NCI-H2227 (cell line): Measurements from ENCODE around the gene CACNB2.
"Not testable (repeated sequence)": the region's sequence is repeated elsewhere in the genome, so short reads cannot be mapped to it uniquely, and the experiment has no call there.

Experiments used
- DNase-seq: peaks from one replicate; lab custom pipeline; 2025; ENCODE audit not compliant: unreplicated experiment; lab: John Stamatoyannopoulos, UW

CACNB2 gene

GRCh38 chr10:18554479-18554878, 414.3 kb downstream of the CACNB2 start:
- DNase-seq, result no peak

GRCh38 chr10:18556522-18557147, 416.4 kb downstream of the CACNB2 start:
- DNase-seq, result no peak

GRCh38 chr10:18557960-18558359, 417.7 kb downstream of the CACNB2 start:
- no peak for DNase-seq

- DNase-seq, result no peak
Measured at GRCh38 chr10:18561861-18562551, 421.8 kb downstream of the CACNB2 start.

- no peak for DNase-seq
Measured at GRCh38 chr10:18563003-18563726, 422.9 kb downstream of the CACNB2 start.

- no peak for DNase-seq
Measured at GRCh38 chr10:18565006-18565405, 424.8 kb downstream of the CACNB2 start.

GRCh38 chr10:18566177-18566576, 426.0 kb downstream of the CACNB2 start:
- no peak for DNase-seq

- DNase-seq, result no peak
Measured at GRCh38 chr10:18567343-18567856, 427.2 kb downstream of the CACNB2 start.

GRCh38 chr10:18570386-18570785, 430.2 kb downstream of the CACNB2 start:
- not testable (repeated sequence) for DNase-seq

GRCh38 chr10:18571076-18571475, 430.9 kb downstream of the CACNB2 start:
- no peak for DNase-seq

GRCh38 chr10:18571780-18572179, 431.6 kb downstream of the CACNB2 start:
- no peak for DNase-seq

GRCh38 chr10:18572959-18573561, 432.8 kb downstream of the CACNB2 start:
- DNase-seq, result no peak

GRCh38 chr10:18576586-18576985, 436.4 kb downstream of the CACNB2 start:
- DNase-seq, result no peak

- DNase-seq, result no peak
Measured at GRCh38 chr10:18577823-18578685, 437.8 kb downstream of the CACNB2 start.

- DNase-seq, result no peak
Measured at GRCh38 chr10:18582803-18583202, 442.6 kb downstream of the CACNB2 start.

- DNase-seq, result no peak
Measured at GRCh38 chr10:18583575-18584270, 443.5 kb downstream of the CACNB2 start.

- not testable (repeated sequence) for DNase-seq
Measured at GRCh38 chr10:18586637-18587036, 446.4 kb downstream of the CACNB2 start.

GRCh38 chr10:18591141-18591540, 450.9 kb downstream of the CACNB2 start:
- not testable (repeated sequence) for DNase-seq
